K562 (cell line): ENCODE measurements around the gene TAS2R40. TPM values are rescaled to one million over a fixed set of nuclear protein-coding genes. Genes with fewer than 3 reads are reported as not detected.

ENCODE experiments used
- ATAC-seq: fragments of 200-7000 bp; cut with Tn5 transposase; 3 replicates; pipeline ENCODE4 v1.9.1; 2020; ENCODE audit warnings: moderate library complexity
- BruUV-seq: library from RNA; stranded (reverse); fragments of 400-500 nt; replicated peaks from 2 replicates; lab custom pipeline; 2021; lab: Mats Ljungman, UMichigan
- CTCF ChIA-PET: fragments of 300-600 bp; formaldehyde crosslinking; extraction: SDS; loops from one replicate; lab custom pipeline; 2021; ENCODE audit warnings: low intra/inter-chr PET ratio; lab: Yijun Ruan, JAX
- POLR2A ChIA-PET: fragments of 300-600, 350-650 bp; sonication (Branson Sonifier 250); formaldehyde crosslinking; extraction: SDS; loops from one replicate; lab custom pipeline; 2021; ENCODE audit warnings: antibody characterized with exemption, inconsistent platforms; lab: Yijun Ruan, JAX
- DNase-seq, 4 experiments: peaks; one replicate each; pipeline versions ENCODE4 v3.0.0 to v3.0.0-alpha.2; 2011 to 2018; ENCODE audit warnings: low spot score in 3 of 4, mixed read lengths in 3 of 4; ENCODE audit errors: extremely low read depth in 1 of 4
- FAIRE-seq: peaks from 2 replicates; lab custom pipeline; 2011; peaks lifted over from hg19 to GRCh38; lab: Jason Lieb, UNC
- H2AFZ ChIP-seq: 2 replicates; pipeline ENCODE4 v1.6.0; 2011; ENCODE audit warnings: low read depth, low read length, control low read depth, inconsistent platforms
- H3K27ac ChIP-seq: fragments of 200-600 bp; 3 replicates; pipeline ENCODE4 v1.8.0; 2011; ENCODE audit warnings: low read depth, mild to moderate bottlenecking, control low read depth, inconsistent platforms, low read length, moderate library complexity, mixed read lengths; ENCODE audit errors: extremely low read depth
- H3K27me3 ChIP-seq, 2 experiments: fragments of 300-600 bp in 1 of 2; 2 replicates in 1 of 2; 3 replicates in 1 of 2; pipeline versions ENCODE4 v1.6.0 to v1.8.0; 2011; ENCODE audit warnings: inconsistent platforms in 2 of 2, low read length in 2 of 2, mild to moderate bottlenecking in 1 of 2, mixed read lengths in 1 of 2, moderate library complexity in 1 of 2; ENCODE audit not compliant: control insufficient read depth in 2 of 2, insufficient read depth in 2 of 2
- H3K36me3 ChIP-seq: fragments of 300-600 bp; 3 replicates; pipeline ENCODE4 v1.8.0; 2011; ENCODE audit warnings: mild to moderate bottlenecking, low read length, inconsistent platforms; ENCODE audit not compliant: control insufficient read depth, insufficient read depth
- H3K4me1 ChIP-seq, 2 experiments: fragments of 200-600 bp in 1 of 2; replicated peaks in 1 of 2; 2 replicates in 1 of 2; 3 replicates in 1 of 2; pipeline versions ENCODE4 v1.5.1 to v1.8.0; 2011; ENCODE audit warnings: inconsistent platforms in 2 of 2, low read length in 2 of 2, mild to moderate bottlenecking in 1 of 2, mixed read lengths in 1 of 2, moderate library complexity in 1 of 2; ENCODE audit not compliant: control insufficient read depth in 2 of 2, insufficient read depth in 2 of 2
- H3K4me2 ChIP-seq: 2 replicates; pipeline ENCODE4 v1.6.1; 2011; ENCODE audit warnings: low read length, control low read depth, inconsistent platforms, mixed read lengths; ENCODE audit not compliant: insufficient read depth
- H3K4me3 ChIP-seq: fragments of 200-600 bp; sonication (generic), shearing (Covaris generic); 2 replicates; pipeline ENCODE4 v1.5.1; 2016; ENCODE audit warnings: control low read depth, inconsistent platforms
- H3K79me2 ChIP-seq: fragments of 200-600 bp; 3 replicates; pipeline ENCODE4 v1.8.0; 2011; ENCODE audit warnings: low read length, inconsistent platforms; ENCODE audit not compliant: control insufficient read depth, insufficient read depth
- H3K9ac ChIP-seq, 2 experiments: 2 replicates each; pipeline versions ENCODE4 v1.6.0 to v1.6.1; 2011; ENCODE audit warnings: low read depth in 2 of 2, low read length in 2 of 2, control low read depth in 1 of 2, inconsistent platforms in 1 of 2, mild to moderate bottlenecking in 1 of 2, mixed read lengths in 1 of 2; ENCODE audit not compliant: insufficient read depth in 1 of 2
- H3K9me1 ChIP-seq: one replicate; pipeline ENCODE4 v1.6.0; 2011; ENCODE audit warnings: inconsistent platforms, mild to moderate bottlenecking, low read length, moderate library complexity; ENCODE audit not compliant: control insufficient read depth, insufficient read depth
- H3K9me3 ChIP-seq: replicated peaks from 2 replicates; pipeline ENCODE4 v1.5.1; 2011; ENCODE audit warnings: low read depth, low read length, inconsistent platforms; ENCODE audit not compliant: control insufficient read depth, insufficient read depth
- H4K20me1 ChIP-seq: replicated peaks from 2 replicates; pipeline ENCODE4 v1.6.1; 2011; ENCODE audit warnings: low read length, inconsistent platforms, mixed read lengths; ENCODE audit not compliant: control insufficient read depth, insufficient read depth
- AFF4 ChIP-seq: sonication (generic); formaldehyde crosslinking; IDR thresholded peaks from 2 replicates; pipeline ENCODE4 v1.8.0; 2023; ENCODE audit warnings: mild to moderate bottlenecking, missing genetic modification reagents
- TBP ChIP-seq: optimal IDR thresholded peaks from 2 replicates; pipeline ENCODE3; 2011; ENCODE audit warnings: low read depth, low read length, improper control_type of control experiment
- TEAD1 ChIP-seq, 2 experiments: fragments of 450-650 bp in 1 of 2; sonication (generic) in 1 of 2; formaldehyde crosslinking; IDR thresholded peaks; 2 replicates each; pipeline versions ENCODE4 v1.4.0 to v1.8.0; 2020 to 2022; ENCODE audit warnings: mild to moderate bottlenecking in 2 of 2, missing genetic modification reagents in 1 of 2
- WGBS: fragments of 100-300 bp; shearing (Covaris generic); methylation state at CpG from one replicate; pipeline ENCODE4 v1.1.6; 2016; ENCODE audit warnings: low coverage, mixed read lengths; ENCODE audit not compliant: insufficient coverage; ENCODE audit errors: missing lambda C conversion rate; 5-methylcytosine and 5-hydroxymethylcytosine counted together
- in situ Hi-C: fragments of 300-500 bp; cut with MboI; formaldehyde crosslinking; loops from 4 replicates; pipeline ENCODE4 v1.15.0; 2018; ENCODE audit warnings: inconsistent platforms, mixed read lengths
- intact Hi-C: fragments of 100-400 bp; cut with micrococcal nuclease; formaldehyde crosslinking; loops from 2 replicates; pipeline ENCODE4 v1.14.2; 2022
- polyA plus RNA-seq, 8 experiments: library from polyadenylated mRNA; depleted of rRNA in 4 of 8; stranded (reverse) in 5 of 8; unstranded in 3 of 8; fragments of >200 nt; fragmentation: Nextera tagmentation in 2 of 8; fragmentation: Illumina TruSeq in 1 of 8; extraction: Ambion mirVana in 2 of 8; extraction: Trizol in 1 of 8; gene quantifications; 2 replicates each; pipeline versions ENCODE4 v1.2.1 to v1.2.3, GENCODE V29; 2011 to 2014; ENCODE audit warnings: inconsistent platforms in 1 of 8, missing spikeins in 1 of 8
- total RNA-seq, 7 experiments: library from RNA; depleted of rRNA in 6 of 7; stranded (reverse); fragments of >200 nt in 6 of 7; fragmentation: Illumina TruSeq in 2 of 7; extraction: Trizol in 2 of 7; gene quantifications; 2 replicates each; pipeline versions ENCODE4 v1.2.1 to v1.2.3, GENCODE V29; 2011 to 2021; ENCODE audit warnings: low replicate concordance in 1 of 7

TAS2R40 gene
- total and polyA plus RNA-seq, 9 of the 15 experiments (the other 6 are each of a cell fraction or from before 2014, with no cell fraction given) = not detected

GRCh38 chr7:143205560-143206293 is 16.1 kb upstream of the TAS2R40 start:
- intact Hi-C loops (no loop called here), in situ Hi-C loops (no loop called here)
- no peaks in the 10 kb centered on the region for H3K79me2 ChIP-seq
- DNase-seq (no peak), FAIRE-seq (no peak), ATAC-seq (no peak)
- TF ChIP-seq TBP = no peak
- TF ChIP-seq TEAD1 (CRISPR knock-in tag; IDR thresholded peaks at IDR 0.05) = peak in 1 of 2 experiments; percentile 64; a peak in 1 of 4 replicates
- TF ChIP-seq AFF4 (CRISPR knock-in tag) = no peak
- H4K20me1 ChIP-seq = no peaks in the 10 kb centered on the region
- no peak overlapping the region for H3K4me3 ChIP-seq
- H3K9me3 ChIP-seq = no peaks in the 10 kb centered on the region
- no peaks in the 10 kb centered on the region for H3K9me1 ChIP-seq
- peaks cover 7 to 23% of the 10 kb centered on the region in 2 experiments; a peak in 3 of 5 replicates for H3K27me3 ChIP-seq
- H3K9ac ChIP-seq = no peak overlapping the region
- no peak overlapping the region for H3K4me2 ChIP-seq
- WGBS = under 1% methylated on average over 13 of the region's 13 CpGs
- no TSS peak for BruUV-seq
- H3K4me1 ChIP-seq = no peaks in the 10 kb centered on the region
- H2AFZ ChIP-seq = no peak overlapping the region
- ChIA-PET POLR2A (no interaction called here), CTCF (no interaction called here)
- no peak overlapping the region for H3K27ac ChIP-seq
- H3K36me3 ChIP-seq = no peaks in the 10 kb centered on the region
